HFFc6 (cell line): ENCODE data around the gene SP2. TPM values are rescaled to one million over a fixed set of nuclear protein-coding genes. Genes with fewer than 3 reads are reported as not detected.

Source experiments
- DNase-seq: peaks from one replicate; pipeline ENCODE4 v3.0.0-alpha.2; 2018
- H3K27ac Mint-ChIP-seq: 2 replicates; pipeline ENCODE4 v1.8.0; 2020; ENCODE audit warnings: mild to moderate bottlenecking, mixed read lengths
- H3K27me3 Mint-ChIP-seq: 2 replicates; pipeline ENCODE4 v1.8.0; 2021; ENCODE audit warnings: mild to moderate bottlenecking, moderate library complexity, mixed read lengths; ENCODE audit not compliant: insufficient read depth
- H3K36me3 Mint-ChIP-seq: 2 replicates; pipeline ENCODE4 v1.8.0; 2021; ENCODE audit warnings: low read depth, mixed read lengths
- H3K4me1 Mint-ChIP-seq: 2 replicates; pipeline ENCODE4 v1.8.0; 2020; ENCODE audit warnings: low read depth, mixed read lengths
- H3K4me3 Mint-ChIP-seq: 2 replicates; pipeline ENCODE4 v1.8.0; 2020; ENCODE audit warnings: mild to moderate bottlenecking, moderate library complexity, mixed read lengths
- H3K9me3 Mint-ChIP-seq: 2 replicates; pipeline ENCODE4 v1.8.0; 2020; ENCODE audit warnings: mild to moderate bottlenecking, mixed read lengths
- total RNA-seq, 6 experiments: library from RNA; stranded (reverse); fragmentation: NEBNext Ultra II Directional; extraction: Animal tissue kit (Norgen Biotek cat#: 25700); gene quantifications; 2 replicates in 1 of 6; 3 replicates in 5 of 6; pipeline ENCODE4 v1.2.3, GENCODE V29; 2021
- TF ChIP-seq, protein P1 (sequence below): fragments of 200-600 bp; sonication (generic); IDR thresholded peaks from 2 replicates; pipeline ENCODE4 v1.5.0; 2021; ENCODE audit warnings: antibody characterized with exemption, mild to moderate bottlenecking

Gene SP2
- total RNA-seq, 6 experiments from 2014 or later = 10.7 to 17.5 (median 16.4) TPM

DNA sequence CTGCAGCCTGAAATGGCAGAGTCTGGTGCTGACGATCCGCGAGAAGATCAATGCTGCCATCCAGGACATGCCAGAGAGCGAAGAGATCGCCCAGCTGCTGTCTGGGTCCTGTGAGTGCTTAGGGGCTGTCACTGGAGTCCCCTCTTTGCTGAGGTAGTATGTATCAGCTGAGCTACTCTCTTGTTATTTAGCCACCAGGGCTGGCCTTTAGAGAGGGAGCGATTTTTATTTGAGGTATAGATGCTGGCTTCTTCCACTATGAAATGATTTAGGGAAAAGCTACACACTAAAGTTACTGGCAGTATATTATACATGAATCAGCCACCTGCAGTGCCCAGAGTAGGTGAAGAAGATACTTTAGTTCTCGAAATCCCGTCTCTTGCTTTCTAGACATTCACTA is 77.5 kb downstream of the SP2 start:
- no peak for DNase-seq
- Mint-ChIP-seq H3K27me3 (no peaks in the 10 kb centered on the region; the same call in 1 of the 2 replicates), H3K27ac (no peak overlapping the region), H3K36me3 (0 out of 2 replicates have a peak, but pooled peaks cover 1% of the 10 kb centered on the region), H3K4me1 (peaks cover 20% of the 10 kb centered on the region), H3K9me3 (no peaks in the 10 kb centered on the region), H3K4me3 (no peak overlapping the region)
- TF ChIP-seq, protein P1, sequence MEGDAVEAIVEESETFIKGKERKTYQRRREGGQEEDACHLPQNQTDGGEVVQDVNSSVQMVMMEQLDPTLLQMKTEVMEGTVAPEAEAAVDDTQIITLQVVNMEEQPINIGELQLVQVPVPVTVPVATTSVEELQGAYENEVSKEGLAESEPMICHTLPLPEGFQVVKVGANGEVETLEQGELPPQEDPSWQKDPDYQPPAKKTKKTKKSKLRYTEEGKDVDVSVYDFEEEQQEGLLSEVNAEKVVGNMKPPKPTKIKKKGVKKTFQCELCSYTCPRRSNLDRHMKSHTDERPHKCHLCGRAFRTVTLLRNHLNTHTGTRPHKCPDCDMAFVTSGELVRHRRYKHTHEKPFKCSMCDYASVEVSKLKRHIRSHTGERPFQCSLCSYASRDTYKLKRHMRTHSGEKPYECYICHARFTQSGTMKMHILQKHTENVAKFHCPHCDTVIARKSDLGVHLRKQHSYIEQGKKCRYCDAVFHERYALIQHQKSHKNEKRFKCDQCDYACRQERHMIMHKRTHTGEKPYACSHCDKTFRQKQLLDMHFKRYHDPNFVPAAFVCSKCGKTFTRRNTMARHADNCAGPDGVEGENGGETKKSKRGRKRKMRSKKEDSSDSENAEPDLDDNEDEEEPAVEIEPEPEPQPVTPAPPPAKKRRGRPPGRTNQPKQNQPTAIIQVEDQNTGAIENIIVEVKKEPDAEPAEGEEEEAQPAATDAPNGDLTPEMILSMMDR = no peak

DNA sequence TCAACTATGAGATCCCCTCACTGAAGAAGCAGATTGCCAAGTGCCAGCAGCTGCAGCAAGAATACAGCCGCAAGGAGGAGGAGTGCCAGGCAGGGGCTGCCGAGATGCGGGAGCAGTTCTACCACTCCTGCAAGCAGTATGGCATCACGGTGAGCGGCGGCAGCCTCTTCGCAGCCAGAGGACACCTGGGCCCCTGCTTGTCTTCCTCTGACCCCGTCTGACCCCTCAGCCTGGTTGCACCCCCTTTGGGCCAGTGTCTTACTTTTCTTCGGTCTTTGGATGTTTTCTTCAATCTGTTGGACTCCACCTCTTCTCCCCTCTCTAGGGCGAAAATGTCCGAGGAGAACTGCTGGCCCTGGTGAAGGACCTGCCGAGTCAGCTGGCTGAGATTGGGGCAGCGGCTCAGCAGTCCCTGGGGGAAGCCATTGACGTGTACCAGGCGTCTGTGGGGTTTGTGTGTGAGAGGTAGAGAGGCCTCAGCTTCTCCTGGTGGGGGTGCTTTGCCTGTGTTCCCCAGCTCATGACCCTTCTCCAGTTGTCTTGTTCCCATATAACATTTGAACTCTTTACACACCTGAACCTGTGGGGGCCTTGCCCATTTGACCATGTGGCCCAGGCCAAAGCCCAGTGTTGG is 79.3 kb downstream of the SP2 start:
- Mint-ChIP-seq H3K4me1 (peaks cover 11% of the 10 kb centered on the region), H3K4me3 (no peak overlapping the region), H3K27ac (no peak overlapping the region), H3K9me3 (no peaks in the 10 kb centered on the region), H3K36me3 (peaks cover 10% of the 10 kb centered on the region), H3K27me3 (no peaks in the 10 kb centered on the region; the same call in 1 of the 2 replicates)
- TF ChIP-seq, protein P1 = peak; percentile 27; the same call in 1 of the 2 replicates
- DNase-seq = no peak

DNA sequence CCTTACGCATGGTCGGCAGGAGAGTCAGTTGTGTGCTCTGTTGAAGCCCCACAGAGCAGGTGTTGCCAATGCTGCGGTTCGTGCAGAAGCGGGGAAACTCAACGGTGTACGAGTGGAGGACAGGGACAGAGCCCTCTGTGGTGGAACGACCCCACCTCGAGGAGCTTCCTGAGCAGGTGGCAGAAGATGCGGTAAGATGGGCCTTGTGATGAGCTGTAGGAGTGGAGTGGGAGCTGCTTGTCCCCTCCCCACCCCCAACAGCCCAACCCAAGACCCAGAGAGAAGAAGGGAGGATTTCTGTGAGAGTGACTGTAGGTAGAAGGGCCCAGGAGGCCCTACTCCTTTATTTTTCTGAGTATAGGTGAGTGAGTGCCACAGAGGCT is 79.8 kb downstream of the SP2 start:
- no peaks in the 10 kb centered on the region; the same call in 1 of the 2 replicates for H3K27me3 Mint-ChIP-seq
- no peak overlapping the region for H3K27ac Mint-ChIP-seq
- H3K36me3 Mint-ChIP-seq = peaks cover 10% of the 10 kb centered on the region
- H3K9me3 Mint-ChIP-seq = no peaks in the 10 kb centered on the region
- no peak for DNase-seq
- TF ChIP-seq, protein P1 = no peak
- no peak overlapping the region for H3K4me3 Mint-ChIP-seq
- H3K4me1 Mint-ChIP-seq = peaks cover 7% of the 10 kb centered on the region; the same call in 1 of the 2 replicates

DNA sequence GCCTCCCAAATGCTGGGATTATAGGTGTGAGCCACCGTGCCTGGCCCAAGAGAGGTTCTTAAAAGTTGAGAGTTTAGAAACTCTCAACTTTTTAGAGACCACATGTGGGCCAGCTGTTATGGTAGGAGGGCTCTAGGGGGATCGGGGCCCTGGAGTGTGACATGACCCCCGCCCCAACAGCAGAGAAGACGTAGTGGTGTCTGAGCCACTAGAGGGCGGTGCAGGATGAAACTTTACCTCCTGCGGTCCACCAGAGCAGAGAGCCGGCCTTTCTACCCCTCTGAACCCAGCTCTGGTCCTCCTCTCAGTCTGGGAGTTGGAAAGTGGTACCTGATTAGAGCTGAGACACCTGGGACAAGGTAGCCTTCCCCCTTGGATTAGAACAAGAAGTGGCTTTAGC is 82.3 kb downstream of the SP2 start:
- H3K27me3 Mint-ChIP-seq = no peaks in the 10 kb centered on the region; the same call in 1 of the 2 replicates
- H3K27ac Mint-ChIP-seq = no peak overlapping the region
- peak; percentile 38 for DNase-seq
- peaks cover 10% of the 10 kb centered on the region for H3K36me3 Mint-ChIP-seq
- no peak overlapping the region for H3K4me3 Mint-ChIP-seq
- no peaks in the 10 kb centered on the region for H3K4me1 Mint-ChIP-seq
- TF ChIP-seq, protein P1 = peak; percentile 91
- H3K9me3 Mint-ChIP-seq = no peaks in the 10 kb centered on the region

Other genes with a start within 250 kb of the SP2 start
- gene KPNB1, start 246.3 kb upstream of the SP2 start, total RNA-seq = 100 to 1,000 TPM; 439 to 580 (median 549) TPM
- gene TBKBP1, start 202.1 kb upstream of the SP2 start, total RNA-seq = 1 to 10 TPM; 6.6 to 8.3 (median 7.7) TPM
- not detected for gene TBX21, start 163.0 kb upstream of the SP2 start, total RNA-seq
- 10 to 100 TPM in 2 of 6 experiments, 1 to 10 TPM in 4; 7.0 to 10.7 (median 9.2) TPM for gene OSBPL7, start 74.4 kb upstream of the SP2 start, total RNA-seq
- 10 to 100 TPM; 39.4 to 48.0 (median 43.7) TPM for gene MRPL10, start 64.7 kb upstream of the SP2 start, total RNA-seq
- 1 to 10 TPM in 1 of 6 experiments, under 1 TPM in 5; 0.41 to 1.1 (median 0.83) TPM for gene LRRC46, start 64.6 kb upstream of the SP2 start, total RNA-seq
- 10 to 100 TPM; 33.9 to 46.6 (median 39.1) TPM for gene SCRN2, start 55.0 kb upstream of the SP2 start, total RNA-seq
- gene SP6, start 45.1 kb upstream of the SP2 start, total RNA-seq = 1 to 10 TPM in 4 of 6 experiments, under 1 TPM in 2; 0.45 to 1.2 (median 1.1) TPM
- gene PNPO, start 45.3 kb downstream of the SP2 start, total RNA-seq = 10 to 100 TPM; 46.0 to 55.5 (median 51.1) TPM
- gene PRR15L, start 61.6 kb downstream of the SP2 start, total RNA-seq = not detected
- 10 to 100 TPM; 78.4 to 91.3 (median 81.8) TPM for gene CDK5RAP3, start 74.9 kb downstream of the SP2 start, total RNA-seq
- gene COPZ2, start 141.6 kb downstream of the SP2 start, total RNA-seq = 100 to 1,000 TPM; 209 to 260 (median 211) TPM
- 100 to 1,000 TPM; 181 to 207 (median 193) TPM for gene NFE2L1, start 152.1 kb downstream of the SP2 start, total RNA-seq
- gene CBX1, start 205.2 kb downstream of the SP2 start, total RNA-seq = 10 to 100 TPM; 62.2 to 82.1 (median 74.0) TPM
- 10 to 100 TPM; 16.5 to 21.9 (median 19.6) TPM for gene SNX11, start 211.5 kb downstream of the SP2 start, total RNA-seq